Measurements from ENCODE around the gene CAPZB.

Gene CAPZB

GRCh38 chr1:19484338-19484797 is 971 bp downstream of the CAPZB start:
- peaks cover 21% of the 10 kb centered on the region for H3K36me3 Mint-ChIP-seq (ENCODE audit: low read depth)
- ATAC-seq = no peak

GRCh38 chr1:19483691-19484090 is 1.6 kb downstream of the CAPZB start:
- peak overlapping the region; percentile 85 for H3K27ac Mint-ChIP-seq
- no peak for ATAC-seq
- peak overlapping the region; percentile 93 for H3K4me3 Mint-ChIP-seq
- peaks cover 21% of the 10 kb centered on the region for H3K36me3 Mint-ChIP-seq (ENCODE audit: low read depth)
- no peaks in the 10 kb centered on the region for H3K9me3 Mint-ChIP-seq
- H3K27me3 Mint-ChIP-seq = no peaks in the 10 kb centered on the region
- H3K4me1 Mint-ChIP-seq = peaks cover 82% of the 10 kb centered on the region
- no peak for DNase-seq

More at GRCh38 chr1:19484338-19484797, 971 bp downstream of the CAPZB start:
- peak overlapping the region; percentile 93 for H3K4me3 Mint-ChIP-seq
- H3K4me1 Mint-ChIP-seq = peaks cover 75% of the 10 kb centered on the region
- H3K27ac Mint-ChIP-seq = peak overlapping the region; percentile 85
- H3K27me3 Mint-ChIP-seq = no peaks in the 10 kb centered on the region
- H3K9me3 Mint-ChIP-seq = no peaks in the 10 kb centered on the region
- DNase-seq = peak; percentile 41

GRCh38 chr1:19483261-19483660 is 2.1 kb downstream of the CAPZB start:
- H3K36me3 Mint-ChIP-seq (ENCODE audit: low read depth) = peaks cover 24% of the 10 kb centered on the region
- peak overlapping the region; percentile 85 for H3K27ac Mint-ChIP-seq
- no peaks in the 10 kb centered on the region for H3K9me3 Mint-ChIP-seq
- peak overlapping the region; percentile 93 for H3K4me3 Mint-ChIP-seq
- H3K4me1 Mint-ChIP-seq = peaks cover 83% of the 10 kb centered on the region
- ATAC-seq = peak; percentile 44
- no peak for DNase-seq
- no peaks in the 10 kb centered on the region for H3K27me3 Mint-ChIP-seq

GRCh38 chr1:19481826-19482398 is 3.4 kb downstream of the CAPZB start:
- H3K36me3 Mint-ChIP-seq (ENCODE audit: low read depth) = peaks cover 27% of the 10 kb centered on the region
- no peaks in the 10 kb centered on the region for H3K9me3 Mint-ChIP-seq
- H3K27me3 Mint-ChIP-seq = no peaks in the 10 kb centered on the region
- ATAC-seq = no peak
- DNase-seq = no peak
- peak overlapping the region; percentile 85 for H3K27ac Mint-ChIP-seq
- peak overlapping the region; percentile 93 for H3K4me3 Mint-ChIP-seq
- peaks cover 84% of the 10 kb centered on the region for H3K4me1 Mint-ChIP-seq

DNA sequence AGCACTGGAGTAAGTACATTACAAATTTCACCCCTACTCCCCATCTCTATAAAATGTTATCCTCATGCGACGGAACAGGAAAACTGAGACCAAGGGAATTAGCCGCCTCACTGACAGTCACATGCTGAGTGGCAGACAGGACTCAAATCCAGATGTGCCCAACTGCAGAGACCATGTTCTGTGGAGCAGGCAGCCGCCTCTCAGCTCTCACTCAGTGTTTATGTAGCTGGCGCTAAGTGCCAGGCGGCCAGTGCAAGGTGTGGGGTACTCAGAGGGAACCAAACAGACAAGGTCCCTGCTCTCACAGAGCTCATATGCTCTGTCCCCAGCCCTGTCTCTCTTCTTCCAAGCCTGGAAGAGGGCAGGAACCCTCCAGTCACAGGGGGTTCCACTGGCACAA is 5.1 kb downstream of the CAPZB start:
- no peaks in the 10 kb centered on the region for H3K9me3 Mint-ChIP-seq
- H3K36me3 Mint-ChIP-seq (ENCODE audit: low read depth) = peaks cover 27% of the 10 kb centered on the region
- DNase-seq (no peak), ATAC-seq (no peak)
- no peak overlapping the region for H3K4me3 Mint-ChIP-seq
- peaks cover 90% of the 10 kb centered on the region for H3K4me1 Mint-ChIP-seq
- H3K27me3 Mint-ChIP-seq = no peaks in the 10 kb centered on the region
- peak overlapping the region; percentile 31 for H3K27ac Mint-ChIP-seq

DNA sequence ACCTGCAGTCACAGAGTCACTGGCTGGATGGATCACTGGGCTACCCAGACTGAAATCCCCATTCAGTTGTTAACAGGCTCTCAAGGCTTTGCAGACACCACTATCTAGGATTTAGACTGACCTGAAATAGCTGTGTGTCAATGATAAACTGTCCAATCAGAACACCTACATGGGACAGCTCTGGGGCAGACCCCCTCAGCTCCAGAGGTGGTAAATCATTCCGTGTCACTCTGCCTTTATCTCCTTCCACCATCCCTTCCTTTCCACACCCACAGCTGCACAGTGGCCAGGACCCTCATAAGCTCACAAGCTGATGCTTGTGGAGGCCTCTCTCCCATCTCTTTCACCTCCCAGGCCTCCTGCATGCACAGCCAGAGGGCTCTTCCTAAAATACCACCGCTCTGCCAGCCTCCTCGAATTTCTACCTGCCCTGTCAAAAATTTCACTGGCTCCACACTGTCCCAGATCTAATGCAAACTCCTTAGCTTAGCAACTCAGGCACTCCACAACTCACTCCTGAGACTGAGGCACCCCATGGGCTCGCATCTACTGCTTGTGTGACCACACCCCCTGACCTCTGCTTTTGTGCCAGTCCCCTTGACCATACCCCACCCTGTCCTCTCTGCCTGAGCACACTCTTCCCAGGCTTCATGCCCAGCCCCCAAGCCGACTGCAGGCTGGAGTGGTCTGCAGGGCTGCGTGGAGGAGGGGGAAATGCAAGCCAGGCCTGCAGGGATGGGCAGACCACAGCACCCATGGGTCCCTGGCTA is 5.8 kb downstream of the CAPZB start:
- ATAC-seq = no peak
- peaks cover 32% of the 10 kb centered on the region for H3K36me3 Mint-ChIP-seq (ENCODE audit: low read depth)
- no peak overlapping the region for H3K4me3 Mint-ChIP-seq
- H3K4me1 Mint-ChIP-seq = peaks cover 98% of the 10 kb centered on the region
- no peaks in the 10 kb centered on the region for H3K27me3 Mint-ChIP-seq
- DNase-seq = no peak
- no peaks in the 10 kb centered on the region for H3K9me3 Mint-ChIP-seq
- peak overlapping the region; percentile 90 for H3K27ac Mint-ChIP-seq

GRCh38 chr1:19478322-19478721 is 7.0 kb downstream of the CAPZB start:
- H3K4me3 Mint-ChIP-seq = peak overlapping the region; percentile 73
- peak overlapping the region; percentile 90 for H3K27ac Mint-ChIP-seq
- ATAC-seq (no peak), DNase-seq (no peak)
- peaks cover 31% of the 10 kb centered on the region for H3K36me3 Mint-ChIP-seq (ENCODE audit: low read depth)
- peaks cover 99% of the 10 kb centered on the region for H3K4me1 Mint-ChIP-seq
- no peaks in the 10 kb centered on the region for H3K27me3 Mint-ChIP-seq
- no peaks in the 10 kb centered on the region for H3K9me3 Mint-ChIP-seq

- H3K27ac Mint-ChIP-seq = peak overlapping the region; percentile 90
- DNase-seq = peak; percentile 60
- H3K4me3 Mint-ChIP-seq = peak overlapping the region; percentile 73
- peaks cover 23% of the 10 kb centered on the region for H3K36me3 Mint-ChIP-seq (ENCODE audit: low read depth)
- peaks cover 97% of the 10 kb centered on the region for H3K4me1 Mint-ChIP-seq
- ATAC-seq = peak; percentile 90
- H3K9me3 Mint-ChIP-seq = no peaks in the 10 kb centered on the region
- no peaks in the 10 kb centered on the region for H3K27me3 Mint-ChIP-seq
Measured at GRCh38 chr1:19477284-19478249, 7.8 kb downstream of the CAPZB start.

- peak; percentile 47 for ATAC-seq
Measured at GRCh38 chr1:19476450-19477190, 8.7 kb downstream of the CAPZB start.

GRCh38 chr1:19475296-19475695 is 10.0 kb downstream of the CAPZB start:
- no peak for ATAC-seq
- peak overlapping the region; percentile 65 for H3K27ac Mint-ChIP-seq
- no peaks in the 10 kb centered on the region for H3K27me3 Mint-ChIP-seq
- DNase-seq = no peak
- H3K36me3 Mint-ChIP-seq (ENCODE audit: low read depth) = peaks cover 24% of the 10 kb centered on the region
- H3K4me3 Mint-ChIP-seq = no peak overlapping the region
- H3K4me1 Mint-ChIP-seq = peaks cover 94% of the 10 kb centered on the region
- no peaks in the 10 kb centered on the region for H3K9me3 Mint-ChIP-seq

More at GRCh38 chr1:19476450-19477190, 8.7 kb downstream of the CAPZB start:
- no peaks in the 10 kb centered on the region for H3K27me3 Mint-ChIP-seq
- H3K4me1 Mint-ChIP-seq = peaks cover 95% of the 10 kb centered on the region
- H3K4me3 Mint-ChIP-seq = peak overlapping the region; percentile 73
- DNase-seq = peak; percentile 42
- peak overlapping the region; percentile 90 for H3K27ac Mint-ChIP-seq
- peaks cover 24% of the 10 kb centered on the region for H3K36me3 Mint-ChIP-seq (ENCODE audit: low read depth)
- no peaks in the 10 kb centered on the region for H3K9me3 Mint-ChIP-seq

DNA sequence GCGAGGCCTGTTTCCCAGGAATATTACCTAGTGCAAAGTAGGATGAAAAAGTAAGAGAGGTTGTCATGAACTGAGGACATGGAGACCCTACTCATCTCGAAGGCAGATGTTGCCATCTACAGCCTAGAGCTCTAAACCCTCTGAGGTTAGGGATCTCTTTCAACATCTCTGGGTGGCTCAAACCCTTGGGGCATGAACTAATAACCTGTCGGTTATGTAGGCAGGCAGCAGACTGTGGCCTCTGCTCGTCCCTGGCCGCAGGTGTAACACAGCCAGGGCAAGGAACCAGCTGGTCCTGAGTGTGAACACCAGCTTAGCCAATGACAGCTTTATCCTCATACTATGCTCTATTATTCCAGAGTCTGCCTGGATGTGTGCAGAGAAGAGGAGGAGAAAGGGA is 13.2 kb downstream of the CAPZB start:
- ATAC-seq = no peak
- no peaks in the 10 kb centered on the region for H3K9me3 Mint-ChIP-seq
- peaks cover 28% of the 10 kb centered on the region for H3K36me3 Mint-ChIP-seq (ENCODE audit: low read depth)
- no peak for DNase-seq
- peak overlapping the region; percentile 35 for H3K27ac Mint-ChIP-seq
- H3K4me3 Mint-ChIP-seq = no peak overlapping the region
- H3K4me1 Mint-ChIP-seq = peaks cover 94% of the 10 kb centered on the region
- no peaks in the 10 kb centered on the region for H3K27me3 Mint-ChIP-seq

DNA sequence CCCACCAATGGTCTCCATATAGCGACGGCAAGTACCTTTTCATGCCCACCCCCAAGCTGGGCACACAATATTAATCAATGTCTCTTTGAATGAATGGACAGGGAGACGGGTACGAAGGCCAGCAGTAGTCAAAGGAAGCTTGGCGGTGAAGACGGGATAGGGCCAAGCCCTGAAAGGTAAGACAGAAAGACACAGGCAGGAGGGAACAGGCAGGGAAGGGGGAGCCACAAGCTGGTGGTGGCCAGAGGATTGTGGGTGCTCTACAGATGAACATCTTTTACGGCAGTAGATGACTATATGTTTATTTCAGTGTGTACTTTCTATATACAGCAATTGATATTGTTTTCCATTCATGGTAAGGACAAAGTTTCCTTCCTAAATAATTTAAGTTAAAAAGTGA is 16.3 kb downstream of the CAPZB start:
- peaks cover 91% of the 10 kb centered on the region for H3K4me1 Mint-ChIP-seq
- no peaks in the 10 kb centered on the region for H3K27me3 Mint-ChIP-seq
- no peaks in the 10 kb centered on the region for H3K9me3 Mint-ChIP-seq
- peak overlapping the region; percentile 76 for H3K4me3 Mint-ChIP-seq
- no peak for DNase-seq
- peaks cover 24% of the 10 kb centered on the region for H3K36me3 Mint-ChIP-seq (ENCODE audit: low read depth)
- peak overlapping the region; percentile 98 for H3K27ac Mint-ChIP-seq
- ATAC-seq = no peak

DNA sequence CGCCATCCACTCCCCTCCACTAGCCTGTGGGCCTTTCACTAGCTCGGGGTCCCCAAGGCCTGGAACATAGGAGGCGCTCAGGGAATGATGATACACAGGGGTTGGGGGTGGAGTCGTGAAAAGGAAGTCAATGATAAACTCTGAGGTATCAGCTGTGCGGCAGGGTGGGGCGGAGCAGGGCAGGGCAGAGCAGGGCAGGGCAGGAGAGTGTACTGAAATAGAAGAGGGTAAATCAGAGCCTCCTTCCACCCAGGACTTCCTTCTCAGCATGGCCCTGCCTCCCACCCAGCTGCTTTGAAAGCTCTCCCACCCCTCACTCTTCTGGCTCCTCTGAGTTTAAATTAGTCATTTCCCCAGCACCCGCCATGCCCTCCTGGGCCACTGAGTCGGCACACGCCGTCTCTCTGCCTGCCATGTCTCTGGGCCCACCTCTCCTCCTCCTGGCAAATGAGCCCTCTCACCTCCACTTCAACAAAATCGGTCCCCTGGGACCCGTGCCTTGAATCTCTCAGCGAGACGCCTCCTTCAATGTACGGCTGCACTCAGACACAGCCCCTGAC is 16.9 kb downstream of the CAPZB start:
- peaks cover 26% of the 10 kb centered on the region for H3K36me3 Mint-ChIP-seq (ENCODE audit: low read depth)
- no peaks in the 10 kb centered on the region for H3K27me3 Mint-ChIP-seq
- H3K27ac Mint-ChIP-seq = peak overlapping the region; percentile 98
- peak; percentile 67 for DNase-seq
- ATAC-seq = peak; percentile 85
- H3K4me1 Mint-ChIP-seq = peaks cover 92% of the 10 kb centered on the region
- H3K4me3 Mint-ChIP-seq = peak overlapping the region; percentile 76
- no peaks in the 10 kb centered on the region for H3K9me3 Mint-ChIP-seq
